ENCODE measurements around the gene FHIT.

- TF ChIP-seq, protein P1, sequence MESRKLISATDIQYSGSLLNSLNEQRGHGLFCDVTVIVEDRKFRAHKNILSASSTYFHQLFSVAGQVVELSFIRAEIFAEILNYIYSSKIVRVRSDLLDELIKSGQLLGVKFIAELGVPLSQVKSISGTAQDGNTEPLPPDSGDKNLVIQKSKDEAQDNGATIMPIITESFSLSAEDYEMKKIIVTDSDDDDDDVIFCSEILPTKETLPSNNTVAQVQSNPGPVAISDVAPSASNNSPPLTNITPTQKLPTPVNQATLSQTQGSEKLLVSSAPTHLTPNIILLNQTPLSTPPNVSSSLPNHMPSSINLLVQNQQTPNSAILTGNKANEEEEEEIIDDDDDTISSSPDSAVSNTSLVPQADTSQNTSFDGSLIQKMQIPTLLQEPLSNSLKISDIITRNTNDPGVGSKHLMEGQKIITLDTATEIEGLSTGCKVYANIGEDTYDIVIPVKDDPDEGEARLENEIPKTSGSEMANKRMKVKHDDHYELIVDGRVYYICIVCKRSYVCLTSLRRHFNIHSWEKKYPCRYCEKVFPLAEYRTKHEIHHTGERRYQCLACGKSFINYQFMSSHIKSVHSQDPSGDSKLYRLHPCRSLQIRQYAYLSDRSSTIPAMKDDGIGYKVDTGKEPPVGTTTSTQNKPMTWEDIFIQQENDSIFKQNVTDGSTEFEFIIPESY (IDR thresholded peaks at IDR 0.05) = no peak
- TF ChIP-seq, protein P2, sequence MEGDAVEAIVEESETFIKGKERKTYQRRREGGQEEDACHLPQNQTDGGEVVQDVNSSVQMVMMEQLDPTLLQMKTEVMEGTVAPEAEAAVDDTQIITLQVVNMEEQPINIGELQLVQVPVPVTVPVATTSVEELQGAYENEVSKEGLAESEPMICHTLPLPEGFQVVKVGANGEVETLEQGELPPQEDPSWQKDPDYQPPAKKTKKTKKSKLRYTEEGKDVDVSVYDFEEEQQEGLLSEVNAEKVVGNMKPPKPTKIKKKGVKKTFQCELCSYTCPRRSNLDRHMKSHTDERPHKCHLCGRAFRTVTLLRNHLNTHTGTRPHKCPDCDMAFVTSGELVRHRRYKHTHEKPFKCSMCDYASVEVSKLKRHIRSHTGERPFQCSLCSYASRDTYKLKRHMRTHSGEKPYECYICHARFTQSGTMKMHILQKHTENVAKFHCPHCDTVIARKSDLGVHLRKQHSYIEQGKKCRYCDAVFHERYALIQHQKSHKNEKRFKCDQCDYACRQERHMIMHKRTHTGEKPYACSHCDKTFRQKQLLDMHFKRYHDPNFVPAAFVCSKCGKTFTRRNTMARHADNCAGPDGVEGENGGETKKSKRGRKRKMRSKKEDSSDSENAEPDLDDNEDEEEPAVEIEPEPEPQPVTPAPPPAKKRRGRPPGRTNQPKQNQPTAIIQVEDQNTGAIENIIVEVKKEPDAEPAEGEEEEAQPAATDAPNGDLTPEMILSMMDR (IDR thresholded peaks at IDR 0.05; ENCODE audit: low read depth, low read length, missing input control) = no peak
- TF ChIP-seq JUND (IDR thresholded peaks at IDR 0.05) = no peak
Measured at GRCh38 chr3:60036803-60037202, 1214.4 kb downstream of the FHIT start.

Measured in liver (tissue), 3 donors.